T-cell (primary cell): Measurements from ENCODE around the gene KIF9. TPM values are rescaled to one million over a fixed set of nuclear protein-coding genes. Genes with fewer than 3 reads are reported as not detected.
"Not testable (repeated sequence)": the region's sequence is repeated elsewhere in the genome, so short reads cannot be mapped to it uniquely, and the experiment has no call there.

ENCODE experiments used
- ATAC-seq, 4 experiments: fragments of 200-7000 bp in 3 of 4; fragments of 150-1000 bp in 1 of 4; cut with Tn5 transposase; replicated peaks in 1 of 4; 1 replicate in 3 of 4; 2 replicates in 1 of 4; pipeline ENCODE4 v1.10.0; 2021; ENCODE audit warnings: moderate library complexity in 3 of 4, mild to moderate bottlenecking in 2 of 4, moderate number of reproducible peaks in 1 of 4
- CTCF ChIA-PET, 2 donors: fragments of 300-600 bp; sonication (Branson Sonifier 250); formaldehyde crosslinking; loops; one replicate each; lab custom pipeline; 2022; ENCODE audit warnings: antibody characterized with exemption in 2 of 2; lab: Charles Lee
- POLR2A ChIA-PET, 2 donors: fragments of 300-600 bp; sonication (Branson Sonifier 250); formaldehyde crosslinking; loops; one replicate each; lab custom pipeline; 2022; ENCODE audit warnings: antibody characterized with exemption in 2 of 2; lab: Charles Lee
- DNase-seq, 35 experiments: peaks; one replicate each; pipeline versions ENCODE4 v3.0.0 to v3.0.0-alpha.2; 2013 to 2023
- H3K27ac ChIP-seq: one replicate; pipeline ENCODE4 v1.5.1; 2013; ENCODE audit warnings: low read length
- H3K27me3 ChIP-seq, 2 experiments: replicated peaks in 1 of 2; 1 replicate in 1 of 2; 2 replicates in 1 of 2; pipeline versions ENCODE4 v1.6.1 to v1.7.0; 2013; ENCODE audit warnings: low read length in 1 of 2, mixed read lengths in 1 of 2; ENCODE audit not compliant: control insufficient read depth in 2 of 2, insufficient read depth in 2 of 2; ENCODE audit errors: extremely low read depth in 1 of 2
- H3K36me3 ChIP-seq, 2 donors: 1 replicate in 1 of 2; 2 replicates in 1 of 2; pipeline versions ENCODE4 v1.6.1 to v1.7.0; 2013; ENCODE audit warnings: low read length in 1 of 2; ENCODE audit not compliant: control insufficient read depth in 2 of 2, insufficient read depth in 1 of 2; ENCODE audit errors: extremely low read depth in 1 of 2
- H3K4me1 ChIP-seq, 2 experiments: 1 replicate in 1 of 2; 2 replicates in 1 of 2; pipeline versions ENCODE4 v1.6.1 to v1.7.0; 2013; ENCODE audit warnings: low read length in 2 of 2, mixed read lengths in 1 of 2; ENCODE audit not compliant: insufficient read depth in 2 of 2, control insufficient read depth in 1 of 2; ENCODE audit errors: extremely low read depth in 1 of 2
- H3K4me3 ChIP-seq, 2 donors: 1 replicate in 1 of 2; 2 replicates in 1 of 2; pipeline versions ENCODE4 v1.5.1 to v1.7.0; 2013; ENCODE audit warnings: mild to moderate bottlenecking in 2 of 2, low read length in 1 of 2, moderate library complexity in 1 of 2; ENCODE audit not compliant: control insufficient read depth in 1 of 2; ENCODE audit errors: extremely low read depth in 1 of 2
- H3K9me3 ChIP-seq: 2 replicates; pipeline ENCODE4 v1.7.0; 2013
- H3K27ac Mint-ChIP-seq, 2 donors: one replicate each; pipeline ENCODE4 v1.8.0; 2020 to 2021; ENCODE audit warnings: mild to moderate bottlenecking in 2 of 2, mixed read lengths in 2 of 2
- H3K27me3 Mint-ChIP-seq, 2 donors: one replicate each; pipeline ENCODE4 v1.8.0; 2021 to 2022; ENCODE audit warnings: mixed read lengths in 2 of 2
- H3K36me3 Mint-ChIP-seq: one replicate; pipeline ENCODE4 v1.8.0; 2021; ENCODE audit warnings: mixed read lengths
- H3K4me1 Mint-ChIP-seq, 3 donors: one replicate each; pipeline ENCODE4 v1.8.0; 2020 to 2022; ENCODE audit warnings: mixed read lengths in 3 of 3, mild to moderate bottlenecking in 1 of 3
- H3K4me3 Mint-ChIP-seq, 3 donors: one replicate each; pipeline ENCODE4 v1.8.0; 2020 to 2022; ENCODE audit warnings: mild to moderate bottlenecking in 3 of 3, mixed read lengths in 3 of 3, moderate library complexity in 3 of 3
- H3K9me3 Mint-ChIP-seq, 3 donors: one replicate each; pipeline ENCODE4 v1.8.0; 2020 to 2022; ENCODE audit warnings: mixed read lengths in 3 of 3
- WGBS: methylation state at CpG from one replicate; pipeline ENCODE4 v1.1.5; 2013; ENCODE audit warnings: missing lambda C conversion rate; ENCODE audit not compliant: insufficient coverage; 5-methylcytosine and 5-hydroxymethylcytosine counted together
- total RNA-seq, 35 experiments: library from RNA in 6 of 35; stranded (reverse) in 6 of 35; fragments of 120-200 nt in 1 of 35; gene quantifications; one replicate each; pipeline versions ENCODE4 v1.2.1 to v1.2.4 and lab custom pipeline; 2013 to 2026

KIF9 gene
- total RNA-seq, 5 donors from 2014 or later (not counting 1 experiment from before 2014, with no cell fraction given): 2.6 to 15.2 (median 2.9) TPM

DNA sequence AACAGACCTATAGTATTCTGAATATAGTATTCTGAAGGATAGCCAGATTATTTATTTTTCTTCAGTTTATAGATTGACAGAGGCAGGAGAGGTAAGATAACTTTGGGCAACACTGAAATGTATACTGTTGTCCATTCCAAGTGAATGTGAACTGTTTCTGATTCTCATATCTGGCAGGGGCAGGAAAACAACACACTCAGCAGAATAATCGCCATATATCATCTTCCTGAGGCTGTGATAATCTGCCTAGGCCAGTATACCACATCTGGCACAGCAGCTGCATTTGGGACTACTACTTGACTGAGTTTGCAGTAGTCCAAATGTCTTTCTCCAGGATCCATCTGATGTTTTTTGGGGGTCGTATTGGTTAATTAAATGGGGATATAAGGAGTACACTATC, 96.3 kb downstream of the KIF9 start:
- no peak overlapping the region for H3K4me3 ChIP-seq
- ChIA-PET CTCF (no interaction called here), POLR2A (no interaction called here)
- no peaks in the 10 kb centered on the region for H3K4me1 Mint-ChIP-seq
- no peaks in the 10 kb centered on the region for H3K27me3 Mint-ChIP-seq
- H3K9me3 ChIP-seq: no peaks in the 10 kb centered on the region
- H3K9me3 Mint-ChIP-seq: no peaks in the 10 kb centered on the region
- DNase-seq (no peak), ATAC-seq (no peak)
- H3K4me3 Mint-ChIP-seq: no peak overlapping the region
- no peak overlapping the region for H3K27ac Mint-ChIP-seq
- H3K36me3 Mint-ChIP-seq: no peaks in the 10 kb centered on the region
- H3K36me3 ChIP-seq: no peaks in the 10 kb centered on the region
- WGBS: 93% methylated on average over 2 of the region's 2 CpGs
- no peaks in the 10 kb centered on the region for H3K4me1 ChIP-seq
- no peaks in the 10 kb centered on the region for H3K27me3 ChIP-seq
- H3K27ac ChIP-seq: no peak overlapping the region

DNA sequence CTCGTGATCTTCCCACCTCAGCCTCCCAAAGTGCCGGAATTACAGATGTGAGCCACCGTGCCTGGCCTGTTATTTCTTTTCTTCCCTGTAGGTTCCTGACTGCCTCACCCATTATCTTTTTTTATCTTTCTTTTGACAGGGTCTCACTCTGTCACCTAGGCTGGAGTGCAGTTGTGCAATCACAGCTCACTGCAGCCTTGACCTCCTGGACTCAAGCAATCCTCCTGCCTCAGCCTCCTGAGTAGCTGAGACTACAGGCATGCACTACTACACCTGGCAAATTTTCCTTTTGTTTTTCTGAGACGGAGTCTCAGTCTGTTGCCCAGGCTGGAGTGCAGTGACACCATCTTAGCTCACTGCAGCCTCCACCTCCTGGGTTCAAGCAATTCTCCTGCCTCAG, 100.9 kb downstream of the KIF9 start:
- H3K4me1 Mint-ChIP-seq, H3K4me1 ChIP-seq, H3K27ac ChIP-seq, H3K36me3 ChIP-seq, H3K27ac Mint-ChIP-seq, H3K27me3 Mint-ChIP-seq, H3K4me3 Mint-ChIP-seq, POLR2A ChIA-PET, H3K9me3 ChIP-seq, CTCF ChIA-PET, H3K36me3 Mint-ChIP-seq, DNase-seq, H3K9me3 Mint-ChIP-seq, H3K4me3 ChIP-seq, H3K27me3 ChIP-seq, ATAC-seq: not testable (repeated sequence)
- 96% methylated on average over 4 of the region's 4 CpGs for WGBS

DNA sequence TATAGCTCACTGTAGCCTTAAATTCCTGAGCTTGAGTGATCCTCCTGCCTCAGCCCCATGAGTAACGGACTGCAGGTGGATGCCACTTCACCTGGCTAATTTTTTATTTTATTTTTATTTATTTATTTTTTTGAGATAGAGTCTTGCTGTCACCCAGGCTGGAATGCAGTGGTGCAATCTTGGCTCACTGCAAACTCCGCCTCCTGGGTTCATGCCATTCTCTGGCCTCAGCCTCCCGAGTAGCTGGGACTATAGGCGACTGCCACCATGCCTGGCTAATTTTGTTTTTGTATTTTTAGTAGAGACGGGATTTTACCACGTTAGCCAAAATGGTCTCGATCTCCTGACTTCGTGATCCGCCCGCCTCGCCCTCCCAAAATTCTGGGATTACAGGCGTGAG, 102.6 kb downstream of the KIF9 start:
- not testable (repeated sequence) for H3K27me3 Mint-ChIP-seq, H3K4me3 ChIP-seq, ATAC-seq, H3K27ac Mint-ChIP-seq, H3K4me3 Mint-ChIP-seq, H3K9me3 ChIP-seq, H3K4me1 Mint-ChIP-seq, H3K9me3 Mint-ChIP-seq, H3K27me3 ChIP-seq, DNase-seq, H3K36me3 ChIP-seq, H3K27ac ChIP-seq, H3K4me1 ChIP-seq
- 100% methylated on average over 2 of the region's 12 CpGs for WGBS
- POLR2A ChIA-PET: interaction anchor here in 1 of 2 donors (0.6 kb wide), 1 partner anchor 22 kb away, joined by 3 read pairs; no protein-coding TSS in a partner anchor
- H3K36me3 Mint-ChIP-seq: peaks cover 13% of the 10 kb centered on the region
- CTCF ChIA-PET: interaction anchor here in 1 of 2 donors (0.6 kb wide), 1 partner anchor 11 kb away, joined by 3 read pairs; no protein-coding TSS in a partner anchor

Other genes with a start within 250 kb of the KIF9 start
- 10 to 100 TPM; 58.1 to 84.6 (median 63.9) TPM for gene SETD2, start 118.7 kb downstream of the KIF9 start, total RNA-seq
- gene KLHL18, start 145 bp upstream of the KIF9 start, total RNA-seq: 10 to 100 TPM; 20.2 to 41.3 (median 25.7) TPM
- gene PTPN23, start 98.2 kb upstream of the KIF9 start, total RNA-seq: 10 to 100 TPM; 39.2 to 59.6 (median 57.9) TPM
- gene SCAP, start 193.1 kb upstream of the KIF9 start, total RNA-seq: 100 to 1,000 TPM in 2 of 5 donors, 10 to 100 TPM in 3; 86.6 to 108 (median 95.3) TPM
- 10 to 100 TPM; 22.3 to 31.4 (median 27.2) TPM for gene ELP6, start 230.9 kb upstream of the KIF9 start, total RNA-seq